Kidney capillary endothelial cell (primary cell): ENCODE data around the gene NECTIN1.

Source experiments
- DNase-seq: peaks from one replicate; pipeline ENCODE4 v3.0.0-alpha.2; 2018; ENCODE audit warnings: low spot score

Gene NECTIN1, protein sequence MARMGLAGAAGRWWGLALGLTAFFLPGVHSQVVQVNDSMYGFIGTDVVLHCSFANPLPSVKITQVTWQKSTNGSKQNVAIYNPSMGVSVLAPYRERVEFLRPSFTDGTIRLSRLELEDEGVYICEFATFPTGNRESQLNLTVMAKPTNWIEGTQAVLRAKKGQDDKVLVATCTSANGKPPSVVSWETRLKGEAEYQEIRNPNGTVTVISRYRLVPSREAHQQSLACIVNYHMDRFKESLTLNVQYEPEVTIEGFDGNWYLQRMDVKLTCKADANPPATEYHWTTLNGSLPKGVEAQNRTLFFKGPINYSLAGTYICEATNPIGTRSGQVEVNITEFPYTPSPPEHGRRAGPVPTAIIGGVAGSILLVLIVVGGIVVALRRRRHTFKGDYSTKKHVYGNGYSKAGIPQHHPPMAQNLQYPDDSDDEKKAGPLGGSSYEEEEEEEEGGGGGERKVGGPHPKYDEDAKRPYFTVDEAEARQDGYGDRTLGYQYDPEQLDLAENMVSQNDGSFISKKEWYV

DNA sequence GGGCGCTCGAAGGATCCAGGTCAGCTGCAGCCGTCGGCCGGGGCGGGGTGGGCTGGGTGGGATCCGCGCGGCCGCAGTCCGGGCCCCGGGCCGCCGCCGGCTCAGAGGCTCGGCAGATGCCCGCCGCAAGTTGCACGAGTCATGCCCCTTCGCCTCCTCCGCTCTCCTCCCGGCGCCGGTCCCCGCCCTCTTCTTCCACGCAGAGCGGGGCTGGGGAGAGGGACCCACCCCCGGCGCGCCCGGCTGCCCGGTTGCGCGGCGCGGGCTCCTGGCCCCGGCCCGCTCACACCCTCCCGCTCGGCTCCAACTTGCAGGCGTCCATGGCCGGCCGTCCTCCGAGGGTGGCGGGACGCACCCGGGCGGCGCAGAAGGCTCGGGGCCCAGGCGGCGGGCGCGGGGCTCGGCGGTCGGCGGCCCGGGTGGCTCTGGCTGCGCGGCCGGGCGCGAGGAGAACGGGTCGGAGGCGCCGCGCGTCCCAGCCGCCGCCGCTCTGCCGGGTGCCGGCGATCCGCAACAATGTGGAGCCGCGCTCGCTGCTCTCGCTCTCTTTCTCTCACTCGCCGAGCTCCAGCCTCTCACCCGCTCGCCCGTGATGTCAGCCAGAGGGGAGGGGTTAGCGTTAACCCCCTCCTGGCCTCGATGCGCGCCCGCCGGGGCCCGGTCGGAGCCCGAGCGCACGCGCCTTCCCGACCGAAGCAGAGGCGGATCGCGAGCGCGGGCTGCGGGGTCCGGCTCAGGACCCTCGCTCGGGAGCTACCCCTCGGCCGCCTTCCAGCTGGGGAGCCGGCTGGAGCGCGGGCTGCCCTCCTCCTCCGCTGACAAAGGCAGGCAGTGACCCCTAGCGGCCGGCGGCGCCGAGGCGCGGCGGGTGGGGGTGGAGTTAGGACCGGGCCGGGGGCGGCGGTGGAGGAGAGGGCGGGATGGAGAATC lies at the start of gene NECTIN1:
Gene NECTIN1, minus strand, starts transcription at position 550 of the 930 bp plus-strand sequence. CDS start 647 bp downstream, outside the sequence.
- peak; percentile 77 for DNase-seq

DNA sequence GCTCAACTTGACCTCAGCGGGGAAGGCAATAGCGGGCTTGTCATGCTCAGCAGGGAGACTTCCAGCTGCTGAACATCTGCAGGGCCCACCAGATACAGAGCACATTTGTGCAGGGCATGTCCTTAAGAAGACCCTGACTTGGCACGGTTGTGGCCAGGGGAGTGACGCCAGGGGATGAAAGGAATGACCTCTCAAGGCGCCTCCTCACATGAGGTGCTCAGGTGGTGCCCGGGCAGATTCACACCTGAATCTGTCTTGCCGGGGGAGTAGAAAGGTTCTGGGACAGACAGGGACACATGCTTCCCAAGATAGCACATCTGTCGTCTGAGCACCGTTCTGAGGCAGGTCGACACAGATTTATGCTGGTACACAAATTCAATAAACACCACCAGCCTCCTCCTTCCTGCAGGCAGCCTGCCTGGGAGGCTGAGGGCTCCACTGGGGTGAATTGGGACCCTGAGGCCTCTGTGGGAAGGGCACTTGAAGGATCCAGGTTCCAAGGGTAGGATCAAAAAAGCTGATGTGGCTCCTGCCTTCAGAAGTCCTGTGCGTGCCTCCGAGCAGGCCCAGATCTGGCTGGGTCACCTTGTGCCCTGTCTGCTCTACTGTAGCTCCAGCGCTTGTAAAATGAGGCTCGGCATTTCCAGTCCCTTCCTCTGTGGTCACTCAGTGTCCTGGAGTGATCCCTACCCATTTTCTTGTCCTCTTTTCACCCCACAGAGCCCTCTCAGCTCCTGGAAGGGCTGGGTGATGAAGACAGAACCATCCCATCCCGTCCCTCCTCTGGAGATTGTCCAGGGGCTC lies 49.6 kb upstream of the NECTIN1 start:
- no peak for DNase-seq

DNA sequence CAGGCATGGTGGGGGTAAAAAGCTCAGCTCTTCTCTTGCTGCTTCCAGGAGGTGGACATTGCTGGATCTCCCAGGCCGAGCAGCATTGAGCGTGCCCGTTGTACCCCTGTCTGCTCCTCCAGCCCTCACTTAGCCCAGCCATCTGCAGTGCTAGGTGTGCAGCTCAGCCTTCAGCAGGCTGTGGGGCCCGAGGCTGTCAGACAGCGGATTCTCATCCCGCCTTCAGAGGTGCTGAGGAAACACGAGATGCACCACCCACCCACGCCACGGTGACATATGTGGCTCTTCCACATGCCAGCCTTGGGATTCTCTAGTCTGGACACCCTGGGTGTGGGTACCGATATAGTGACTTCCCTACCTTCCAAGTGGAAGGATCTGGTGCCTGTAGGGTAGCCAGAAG lies 48.9 kb upstream of the NECTIN1 start:
- no peak for DNase-seq

DNA sequence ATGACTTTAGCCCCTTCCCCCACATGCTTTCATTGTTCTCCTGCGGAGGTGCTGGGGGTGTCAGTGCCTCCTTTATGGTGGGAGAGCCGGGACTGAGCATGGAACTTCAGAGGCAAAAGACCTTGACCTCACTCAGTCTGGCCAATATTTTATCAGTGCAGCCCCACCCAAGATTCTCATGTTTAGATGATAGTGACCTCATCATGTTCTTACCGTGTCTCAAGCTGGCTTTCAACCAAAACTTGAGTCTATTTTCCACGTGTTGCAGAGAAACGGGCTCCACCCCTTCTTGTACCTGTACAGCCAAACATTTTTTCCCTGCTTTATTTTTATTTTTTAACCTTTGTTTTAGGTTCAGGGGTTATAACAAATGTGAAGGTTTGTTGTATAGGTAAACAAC lies 47.7 kb upstream of the NECTIN1 start:
- DNase-seq: no peak

DNA sequence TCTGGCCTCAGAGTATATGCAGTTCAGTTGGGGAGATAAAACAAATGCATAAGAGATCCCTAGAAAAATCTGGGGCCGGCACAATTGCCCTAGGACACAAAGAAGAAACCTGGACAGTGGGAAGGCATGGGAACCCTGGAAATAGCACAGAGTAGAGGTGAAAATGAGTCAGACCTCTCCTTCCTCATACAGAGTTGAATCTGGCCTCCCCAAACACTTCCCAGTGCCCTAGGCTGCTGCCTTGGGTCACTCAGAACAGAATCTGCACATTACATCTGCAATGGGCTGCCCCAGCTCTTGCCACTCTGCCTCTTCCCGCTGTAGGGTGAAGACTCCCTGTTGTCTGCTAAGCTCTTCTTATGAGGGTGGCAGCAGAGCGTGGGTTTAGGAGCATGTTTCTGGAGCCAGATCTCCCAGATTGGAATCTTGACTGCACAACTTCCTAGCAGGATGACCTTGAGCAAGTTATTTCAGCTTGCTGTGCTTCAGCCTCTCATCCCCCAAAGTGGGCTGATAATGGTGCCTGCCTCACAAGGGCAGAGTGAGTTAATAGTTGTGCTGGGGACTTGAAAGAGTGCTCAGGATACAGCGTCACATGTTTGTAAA lies 47.1 kb upstream of the NECTIN1 start:
- DNase-seq: no peak

DNA sequence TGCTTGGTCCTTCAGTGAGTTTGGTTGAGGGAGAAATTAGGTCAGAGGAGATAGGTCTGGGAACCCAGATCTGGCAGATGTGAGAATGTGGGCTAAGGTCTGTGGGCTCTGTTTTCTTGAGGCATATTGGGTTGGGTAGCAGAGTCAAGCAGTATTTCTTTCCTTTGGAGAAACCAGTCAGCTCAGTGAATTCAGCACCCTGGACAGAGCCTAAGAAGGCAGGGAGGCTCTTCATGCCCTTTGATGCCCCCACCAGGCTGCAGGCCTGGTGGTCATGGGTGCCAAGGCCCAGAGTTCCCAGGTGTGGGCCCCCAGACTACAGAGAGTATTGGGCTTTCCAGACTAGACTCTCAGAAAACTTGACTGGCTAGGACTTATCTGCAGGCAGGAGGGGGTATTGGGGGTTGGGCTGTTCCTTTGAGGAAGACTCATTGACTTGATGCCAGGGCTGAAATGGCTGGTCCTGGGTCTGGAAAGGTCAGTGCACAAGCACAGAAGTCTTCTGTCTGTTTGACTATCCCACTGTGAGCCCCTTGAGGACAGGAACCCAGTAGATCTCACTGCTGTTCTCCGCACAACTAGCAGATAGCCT lies 45.3 kb upstream of the NECTIN1 start:
- DNase-seq: peak; percentile 30

DNA sequence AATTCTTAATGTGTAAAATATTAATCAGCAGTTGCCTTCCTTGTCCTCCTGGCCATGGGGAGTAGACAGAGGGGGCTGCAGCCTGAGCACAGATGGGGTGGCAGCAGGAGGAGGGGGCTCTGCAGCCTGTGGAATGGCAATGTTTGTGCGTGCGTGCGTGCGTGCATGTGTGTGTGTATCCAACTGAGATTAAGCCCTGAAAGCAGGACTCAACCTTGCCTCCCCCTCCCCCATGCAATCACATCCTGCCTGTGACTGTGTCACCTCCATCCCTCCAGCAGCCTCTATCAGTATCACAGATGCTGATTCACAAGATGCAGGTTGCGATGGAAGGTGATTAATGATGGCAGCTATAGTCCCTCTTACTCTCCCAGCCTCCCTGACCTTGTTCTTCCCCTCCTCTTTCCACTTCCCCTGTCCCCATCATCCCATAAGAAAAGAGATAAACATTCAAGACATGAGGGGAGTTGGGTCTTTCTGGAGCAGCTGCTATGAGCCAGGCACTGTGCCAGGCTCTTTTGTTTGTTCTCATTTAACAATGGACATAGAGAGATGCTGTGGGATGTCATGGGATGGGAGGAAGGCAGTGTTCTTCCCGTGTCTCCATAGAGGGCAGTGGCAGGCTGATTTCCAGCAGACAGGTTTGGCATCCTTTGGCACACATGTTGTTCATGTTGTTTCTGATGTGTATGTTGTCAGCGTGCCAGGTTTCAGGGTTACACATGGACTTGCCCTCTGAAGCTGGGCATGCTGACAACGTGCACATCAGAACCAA lies 43.8 kb upstream of the NECTIN1 start:
- DNase-seq: no peak

DNA sequence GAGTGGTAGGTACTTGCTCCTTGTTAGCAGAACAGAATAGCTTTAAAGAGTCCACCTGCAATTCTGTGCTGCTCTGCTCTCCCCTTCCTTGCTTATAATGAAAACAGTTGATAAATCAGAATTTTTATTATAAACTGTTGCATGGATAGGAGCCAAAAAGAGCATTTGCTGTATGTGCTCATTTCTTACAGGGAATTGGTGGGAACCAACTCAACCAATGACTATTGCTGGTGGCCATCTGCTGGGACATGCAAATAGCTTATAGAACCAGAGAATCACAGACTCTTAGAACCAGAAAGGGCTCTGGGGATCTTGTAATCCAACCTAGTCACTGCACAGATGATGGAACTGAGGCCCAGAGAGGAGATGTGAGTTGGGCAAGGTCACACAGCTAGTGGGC lies 43.1 kb upstream of the NECTIN1 start:
- DNase-seq: no peak

DNA sequence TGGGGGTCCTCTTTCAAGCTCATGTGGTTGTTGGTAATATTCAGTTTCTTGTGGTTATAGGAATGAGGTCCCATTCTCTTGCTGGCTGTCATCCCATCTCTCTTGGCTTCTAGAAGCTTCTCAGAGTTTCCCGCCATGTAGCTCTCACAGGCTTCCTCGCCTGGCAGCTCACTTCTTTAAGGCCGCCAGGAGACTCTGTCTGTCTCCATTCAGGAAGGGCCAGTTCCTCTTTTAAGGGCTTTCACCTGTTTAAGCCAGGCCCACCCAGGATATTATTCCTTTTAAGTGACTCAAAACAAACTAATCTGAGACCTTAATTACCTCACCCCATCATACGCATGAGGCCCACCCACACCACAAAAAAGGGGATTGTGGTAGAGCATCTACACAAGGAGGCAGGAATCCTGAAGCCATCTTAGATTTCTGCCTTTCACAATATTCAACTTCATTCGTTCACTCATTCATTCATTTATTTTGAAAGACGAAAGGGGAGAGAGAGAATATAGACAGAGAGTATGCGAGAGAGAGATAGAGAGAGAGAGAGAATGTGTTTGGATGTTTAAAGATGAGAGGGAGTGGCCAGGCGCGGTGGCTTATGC lies 42.3 kb upstream of the NECTIN1 start:
- DNase-seq: no peak

DNA sequence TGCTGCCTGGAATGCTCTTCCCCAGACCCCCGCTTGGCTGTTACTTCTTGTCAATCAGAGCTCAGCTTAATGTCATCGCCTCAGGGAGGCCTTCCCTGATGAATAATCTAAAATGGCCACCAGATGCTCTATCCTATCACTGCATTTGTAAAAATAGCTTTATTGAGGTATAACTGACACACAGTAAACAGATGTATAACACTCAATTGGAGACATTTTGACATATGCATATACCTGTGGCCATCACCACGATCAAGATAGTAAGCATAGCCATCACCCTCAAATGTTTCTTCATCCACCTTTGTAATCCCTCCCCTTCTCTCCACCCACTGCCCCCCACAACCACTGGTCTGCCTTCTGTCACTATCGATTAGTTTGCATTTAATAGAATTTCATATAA lies 36.6 kb upstream of the NECTIN1 start:
- no peak for DNase-seq

DNA sequence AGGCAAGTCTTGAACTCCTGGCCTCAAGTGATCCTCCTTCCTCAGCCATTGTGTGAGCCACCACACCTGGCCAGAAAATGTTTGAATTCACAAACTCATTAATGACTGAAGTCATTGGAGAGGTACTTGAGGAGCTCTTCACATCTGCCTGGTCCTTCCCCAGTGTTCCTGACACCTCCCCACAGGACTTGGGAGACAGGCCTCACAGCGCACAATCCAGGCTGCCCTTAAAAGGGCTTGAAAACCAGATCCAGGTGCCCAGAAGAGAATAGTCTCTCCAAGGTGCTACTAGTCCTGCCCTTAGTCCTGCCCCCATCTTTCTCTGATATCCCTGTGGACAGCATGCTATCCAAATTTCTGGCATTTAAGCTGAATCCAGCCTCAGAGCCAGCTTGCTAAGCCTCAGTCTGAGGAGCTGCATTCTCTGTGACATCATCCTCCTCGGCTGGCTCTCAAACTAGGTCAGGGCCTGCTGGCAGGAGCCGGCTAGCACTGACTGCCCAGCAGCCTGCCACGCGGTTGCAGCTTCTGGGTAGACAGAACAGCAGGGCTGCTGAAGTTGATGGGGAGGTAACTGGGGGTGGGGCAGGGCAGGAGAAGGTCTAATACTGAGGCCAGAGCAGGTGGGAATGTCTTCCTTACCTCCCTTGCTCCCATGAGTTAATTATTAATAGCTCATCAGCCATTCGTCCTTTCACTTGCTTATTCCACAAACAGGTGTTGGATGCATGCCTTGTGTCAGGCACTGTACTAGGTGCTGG lies 35.3 kb upstream of the NECTIN1 start:
- DNase-seq: no peak

DNA sequence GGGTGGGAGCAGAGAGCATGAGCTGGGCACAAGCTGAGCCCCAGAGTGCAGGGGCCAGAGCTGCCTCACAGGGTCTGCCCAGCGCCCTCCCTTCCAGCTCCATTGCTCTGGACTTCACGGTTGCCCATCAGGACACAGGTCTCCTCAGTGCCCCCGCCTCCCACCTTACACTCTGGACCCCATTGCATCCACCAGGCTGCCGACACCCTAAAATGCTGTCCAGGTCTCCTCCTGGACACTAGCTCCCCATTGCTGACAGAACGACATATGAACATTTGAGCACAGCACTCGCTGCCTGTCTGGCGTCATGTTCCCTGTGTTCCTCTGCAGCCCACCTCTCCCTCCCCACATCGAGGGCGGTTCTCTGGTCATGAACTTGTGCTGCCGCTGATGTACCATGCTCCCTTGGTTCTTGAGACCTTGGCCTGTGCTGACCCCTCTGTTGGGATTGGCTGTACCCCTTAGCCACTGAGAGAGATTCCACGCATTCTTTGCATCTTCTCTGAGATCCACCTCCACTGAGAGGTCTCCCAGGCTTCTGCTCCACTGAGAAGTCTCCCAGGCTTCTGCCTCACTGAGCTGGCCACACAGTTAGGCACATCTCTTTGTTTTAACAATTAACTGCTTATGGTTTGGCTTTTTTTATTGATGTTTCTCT lies 34.2 kb upstream of the NECTIN1 start:
- DNase-seq: no peak

DNA sequence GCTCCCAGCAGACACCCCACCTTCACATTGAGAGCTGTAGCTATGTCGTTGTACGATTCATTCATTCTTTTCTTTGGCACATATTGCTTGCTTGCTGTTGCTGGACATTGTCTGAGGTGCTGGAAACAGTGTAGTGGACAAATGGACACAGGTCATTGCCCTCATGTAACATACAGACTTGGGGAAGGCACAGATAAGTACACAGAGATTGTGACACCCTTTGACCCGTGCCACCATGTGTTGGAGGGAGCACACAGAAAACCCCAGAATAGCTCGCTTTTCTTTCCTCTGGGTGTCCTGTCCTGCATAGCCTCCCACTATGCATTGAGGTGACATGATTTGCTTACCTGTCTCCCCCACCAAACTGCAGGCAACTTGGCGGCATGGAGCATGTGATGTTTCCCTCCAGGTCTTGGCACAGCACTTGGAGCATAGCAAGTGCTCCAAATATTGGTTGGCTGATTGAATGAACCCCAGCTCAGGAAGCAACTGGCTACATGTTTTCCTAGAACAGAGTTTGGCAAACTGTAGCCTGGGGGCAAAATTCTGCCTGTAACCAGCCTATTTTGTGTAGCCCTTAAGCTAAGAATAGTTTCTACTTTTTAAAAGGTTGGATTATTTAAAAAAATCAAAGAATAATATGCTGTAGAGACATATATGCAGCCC lies 30.9 kb upstream of the NECTIN1 start:
- no peak for DNase-seq

DNA sequence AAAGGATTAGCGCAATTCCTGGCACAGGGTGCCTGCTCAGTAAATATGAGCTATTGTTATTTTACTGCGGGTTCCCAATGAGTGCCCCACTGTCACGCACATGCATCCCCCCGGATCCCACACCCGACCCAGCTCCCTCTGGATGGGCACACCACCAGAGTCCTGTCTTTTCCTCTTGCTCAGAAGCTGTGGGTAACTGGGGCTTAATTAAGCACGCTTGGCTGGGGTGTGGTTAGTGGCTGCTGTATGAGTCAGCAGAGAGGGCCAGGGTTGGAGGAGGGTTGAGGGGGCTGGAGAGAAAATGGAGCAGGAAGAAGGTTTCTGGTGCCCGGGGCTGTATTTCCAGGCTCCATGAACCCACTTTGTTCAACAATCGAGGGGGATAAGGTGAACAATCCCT lies 30.3 kb upstream of the NECTIN1 start:
- no peak for DNase-seq

DNA sequence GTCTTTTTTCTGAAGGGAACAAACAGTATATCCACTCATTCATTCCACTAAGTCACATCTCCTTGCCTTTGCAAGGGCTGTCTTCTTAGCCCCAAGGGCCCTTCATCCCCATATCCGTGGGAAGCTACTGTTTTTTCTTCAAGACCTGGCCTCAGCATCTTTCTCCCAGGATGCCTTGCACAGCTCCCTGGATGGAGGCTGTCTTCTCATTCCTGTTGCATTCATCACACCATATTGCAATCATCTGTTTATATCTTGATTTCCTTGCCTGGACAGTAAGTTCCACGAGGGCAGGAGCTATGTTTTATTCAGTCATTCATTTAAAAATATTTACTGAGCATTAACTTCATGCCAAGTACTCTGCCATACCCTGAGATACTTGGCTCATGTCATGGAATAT lies 29.3 kb upstream of the NECTIN1 start:
- no peak for DNase-seq

DNA sequence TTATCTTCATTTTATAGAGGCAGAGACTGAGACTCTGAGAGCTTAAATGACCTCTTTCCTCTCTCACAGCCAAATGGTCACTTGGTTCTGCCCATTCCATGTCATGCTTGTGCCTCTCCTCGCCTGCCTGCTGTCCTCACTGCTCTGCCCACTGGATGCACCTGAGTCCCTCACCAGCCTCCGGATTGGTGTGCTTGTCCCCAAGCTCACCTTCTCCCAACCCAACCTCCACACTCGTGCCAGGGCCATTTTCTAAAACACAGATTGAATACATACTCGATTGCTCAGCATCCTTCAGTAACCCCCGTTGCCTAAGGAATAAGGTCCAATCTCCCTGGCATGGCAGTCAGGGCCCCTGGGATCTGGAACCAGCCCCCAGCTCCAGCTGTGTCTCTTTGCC lies 28.4 kb upstream of the NECTIN1 start:
- no peak for DNase-seq

DNA sequence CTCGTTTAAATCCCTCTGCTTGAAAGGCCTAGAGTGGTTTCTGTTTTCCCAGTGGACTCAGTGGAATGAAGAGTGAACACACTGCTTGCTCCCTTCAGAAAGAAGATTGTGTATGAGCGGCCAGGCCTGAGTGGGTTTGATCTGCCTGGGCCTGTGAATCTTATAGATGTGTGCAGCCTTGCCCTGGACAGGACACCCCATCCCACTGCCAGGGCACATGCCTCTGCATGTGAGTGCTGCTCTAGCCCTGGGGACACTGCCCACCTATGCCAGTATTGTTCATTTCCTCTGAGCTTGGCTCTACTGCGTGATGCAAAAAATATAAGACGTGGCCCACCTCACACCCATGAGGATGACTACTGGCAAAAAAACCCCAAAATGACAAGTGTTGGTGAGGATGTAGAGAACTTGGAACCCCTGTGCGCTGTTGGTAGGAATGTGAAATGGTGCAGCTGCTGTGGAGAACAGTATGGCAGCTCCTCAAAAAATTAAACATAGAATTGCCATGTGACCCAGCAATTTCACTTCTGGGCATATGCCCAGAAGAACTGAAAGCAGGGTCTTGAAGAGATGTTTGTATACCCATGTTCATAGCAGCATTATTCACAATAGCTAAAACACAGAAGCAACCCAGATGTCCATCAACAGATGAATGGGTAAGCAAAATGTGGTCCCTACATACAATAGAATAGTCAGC lies 27.3 kb upstream of the NECTIN1 start:
- DNase-seq: no peak
